Neuronal stem cell (in vitro differentiated cells): ENCODE results near the gene MRPS35.
"Not testable (repeated sequence)": the region's sequence is repeated elsewhere in the genome, so short reads cannot be mapped to it uniquely, and the experiment has no call there.

ENCODE experiments used
- DNase-seq: peaks from one replicate; pipeline ENCODE4 v3.0.0-alpha.2; 2013; ENCODE audit warnings: low spot score
- H2AFZ ChIP-seq: one replicate; pipeline ENCODE4 v1.6.1; 2013; ENCODE audit warnings: mild to moderate bottlenecking, low read length, inconsistent platforms
- H2AK5ac ChIP-seq: 2 replicates; pipeline ENCODE4 v1.6.1; 2013; ENCODE audit warnings: low read depth, mild to moderate bottlenecking, inconsistent platforms, low read length, moderate library complexity, mixed read lengths
- H2BK120ac ChIP-seq: 2 replicates; pipeline ENCODE4 v1.6.1; 2013; ENCODE audit warnings: low read depth, mild to moderate bottlenecking, inconsistent platforms, low read length, moderate library complexity, mixed read lengths
- H2BK12ac ChIP-seq: one replicate; pipeline ENCODE4 v1.6.1; 2013; ENCODE audit warnings: low read length, inconsistent platforms
- H2BK15ac ChIP-seq: 2 replicates; pipeline ENCODE4 v1.6.1; 2013; ENCODE audit warnings: mild to moderate bottlenecking, low read length, inconsistent platforms, mixed read lengths
- H2BK5ac ChIP-seq: one replicate; pipeline ENCODE4 v1.6.1; 2013; ENCODE audit warnings: inconsistent platforms, mild to moderate bottlenecking, low read length, moderate library complexity
- H3K14ac ChIP-seq: one replicate; pipeline ENCODE4 v1.6.1; 2013; ENCODE audit warnings: low read length, inconsistent platforms
- H3K18ac ChIP-seq: 2 replicates; pipeline ENCODE4 v1.6.1; 2013; ENCODE audit warnings: low read length, inconsistent platforms
- H3K23ac ChIP-seq: 2 replicates; pipeline ENCODE4 v1.6.1; 2013; ENCODE audit warnings: low read depth, mild to moderate bottlenecking, mixed read lengths, low read length, inconsistent platforms; ENCODE audit not compliant: poor library complexity
- H3K27ac ChIP-seq: replicated peaks from 3 replicates; pipeline ENCODE4 v1.5.1; 2013; ENCODE audit warnings: low read length, inconsistent platforms
- H3K27me3 ChIP-seq, 3 experiments: 2 replicates each; pipeline ENCODE4 v1.6.1; 2013; ENCODE audit warnings: low read length in 3 of 3, mild to moderate bottlenecking in 2 of 3, inconsistent platforms in 1 of 3, low read depth in 1 of 3, mixed read lengths in 1 of 3, moderate library complexity in 1 of 3; ENCODE audit not compliant: control insufficient read depth in 3 of 3, insufficient read depth in 3 of 3
- H3K36me3 ChIP-seq, 2 donors: replicated peaks in 1 of 2; 2 replicates each; pipeline ENCODE4 v1.6.1; 2013; ENCODE audit warnings: low read length in 2 of 2; ENCODE audit not compliant: control insufficient read depth in 2 of 2, insufficient read depth in 2 of 2
- H3K4ac ChIP-seq: 2 replicates; pipeline ENCODE4 v1.6.1; 2013; ENCODE audit warnings: inconsistent platforms, mild to moderate bottlenecking, low read length, moderate library complexity
- H3K4me1 ChIP-seq, 2 donors: 1 replicate in 1 of 2; 2 replicates in 1 of 2; pipeline ENCODE4 v1.6.1; 2013; ENCODE audit warnings: low read length in 2 of 2, low read depth in 1 of 2; ENCODE audit not compliant: control insufficient read depth in 2 of 2, insufficient read depth in 1 of 2
- H3K4me2 ChIP-seq: one replicate; pipeline ENCODE4 v1.6.1; 2013; ENCODE audit warnings: mild to moderate bottlenecking, low read length, inconsistent platforms; ENCODE audit not compliant: insufficient read depth, poor library complexity, severe bottlenecking
- H3K4me3 ChIP-seq, 2 donors: 2 replicates each; pipeline ENCODE4 v1.5.1; 2013; ENCODE audit warnings: low read length in 2 of 2, mild to moderate bottlenecking in 2 of 2, inconsistent platforms in 1 of 2, moderate library complexity in 1 of 2
- H3K79me1 ChIP-seq: one replicate; pipeline ENCODE4 v1.6.1; 2013; ENCODE audit warnings: low read depth, mild to moderate bottlenecking, inconsistent platforms, low read length, moderate library complexity
- H3K9ac ChIP-seq: one replicate; pipeline ENCODE4 v1.6.1; 2013; ENCODE audit warnings: mild to moderate bottlenecking, low read depth, low read length, inconsistent platforms; ENCODE audit not compliant: poor library complexity
- H3K9me3 ChIP-seq, 2 donors: replicated peaks in 1 of 2; 2 replicates each; pipeline versions ENCODE3 to v1.6.1; 2013; ENCODE audit warnings: low read length in 2 of 2, mild to moderate bottlenecking in 2 of 2, inconsistent platforms in 1 of 2, low read depth in 1 of 2, mixed read lengths in 1 of 2, moderate library complexity in 1 of 2; ENCODE audit not compliant: control insufficient read depth in 2 of 2, insufficient read depth in 1 of 2
- H4K8ac ChIP-seq: one replicate; pipeline ENCODE4 v1.6.1; 2013; ENCODE audit warnings: low read depth, mild to moderate bottlenecking, inconsistent platforms, low read length, moderate library complexity
- H4K91ac ChIP-seq: one replicate; pipeline ENCODE4 v1.6.1; 2013; ENCODE audit warnings: low read length, low read depth, mild to moderate bottlenecking, inconsistent platforms; ENCODE audit not compliant: poor library complexity
- WGBS, 2 donors: extraction: QIAGEN DNeasy Blood & Tissue Kit; methylation state at CpG; one replicate each; pipeline ENCODE4 v1.1.7; 2013; ENCODE audit warnings: missing lambda C conversion rate in 2 of 2, mixed read lengths in 1 of 2; ENCODE audit not compliant: insufficient read length in 2 of 2, insufficient replicate concordance in 1 of 2; ENCODE audit errors: extremely low coverage in 2 of 2; 5-methylcytosine and 5-hydroxymethylcytosine counted together

Gene MRPS35

DNA sequence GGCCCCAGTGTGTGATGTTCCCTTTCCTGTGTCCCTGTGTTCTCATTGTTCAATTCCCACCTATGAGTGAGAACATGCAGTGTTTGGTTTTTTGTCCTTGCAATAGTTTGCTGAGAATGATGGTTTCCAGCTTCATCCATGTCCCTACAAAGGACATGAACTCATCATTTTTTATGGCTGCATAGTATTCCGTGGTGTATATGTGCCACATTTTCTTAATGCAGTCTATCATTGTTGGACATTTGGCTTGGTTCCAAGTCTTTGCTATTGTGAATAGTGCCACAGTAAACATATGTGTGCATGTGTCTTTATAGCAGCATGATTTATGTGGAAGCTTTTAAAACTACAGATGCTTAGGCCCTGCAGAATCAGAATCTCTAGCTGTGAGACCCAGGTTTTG is 35.1 kb downstream of the MRPS35 start:
- H2AFZ ChIP-seq, H3K4me1 ChIP-seq, H3K27me3 ChIP-seq, H2BK12ac ChIP-seq, H3K9ac ChIP-seq, H2BK15ac ChIP-seq, H3K4me2 ChIP-seq, H3K79me1 ChIP-seq, H3K4me3 ChIP-seq, H3K4ac ChIP-seq, H4K8ac ChIP-seq, H3K23ac ChIP-seq, H3K14ac ChIP-seq, H3K9me3 ChIP-seq, H3K18ac ChIP-seq, H2BK5ac ChIP-seq, H2BK120ac ChIP-seq, H4K91ac ChIP-seq, H2AK5ac ChIP-seq, DNase-seq, H3K27ac ChIP-seq: not testable (repeated sequence)
- peaks cover 4 to 71% of the 10 kb centered on the region in 2 donors for H3K36me3 ChIP-seq
- WGBS, 2 donors, result no CpG with 5 or more reads among the region's 1 CpG

GRCh38 chr12:27747111-27747820 is 36.6 kb downstream of the MRPS35 start:
- Histone ChIP-seq H3K27ac (no peak overlapping the region), H3K36me3 (peaks cover 5 to 63% of the 10 kb centered on the region in 2 donors), H4K91ac (no peak overlapping the region)

DNA sequence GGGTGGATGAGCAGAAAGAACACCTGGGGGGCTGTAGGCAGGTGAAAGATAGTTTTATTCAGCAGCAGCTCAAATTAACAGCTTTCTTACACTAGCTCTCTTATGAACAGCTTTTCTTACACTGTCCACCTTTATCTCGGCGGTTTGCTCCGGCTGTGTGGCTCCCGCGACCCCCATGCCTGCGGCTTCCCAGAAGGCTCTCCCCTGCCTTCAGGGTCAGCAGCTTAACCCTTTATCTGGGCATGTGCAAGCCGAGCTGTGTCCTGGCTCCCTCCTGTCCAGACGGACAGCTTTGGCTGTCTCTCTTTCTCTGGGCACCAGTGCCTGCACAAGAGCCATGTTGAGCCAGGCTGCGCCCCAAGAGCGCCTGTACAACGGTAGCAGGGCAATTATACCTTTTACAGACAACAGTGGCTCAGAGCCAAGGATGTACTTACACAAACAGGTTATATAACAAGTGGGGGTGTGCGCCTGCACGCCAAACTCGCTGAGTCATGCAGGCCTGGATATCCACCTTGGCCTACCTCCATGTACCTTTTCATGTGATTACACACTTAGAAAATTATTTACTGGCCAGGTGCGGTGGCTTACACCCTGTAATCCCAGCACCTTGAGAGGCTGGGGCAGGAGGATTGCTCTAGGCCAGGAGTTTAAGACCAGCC is 40.9 kb downstream of the MRPS35 start:
- H3K14ac ChIP-seq, result no peak overlapping the region
- peaks cover 3 to 54% of the 10 kb centered on the region in 2 donors for H3K36me3 ChIP-seq
- H3K9ac ChIP-seq, result no peak overlapping the region
- no peak overlapping the region for H2BK5ac ChIP-seq
- peaks cover 0 to 3% of the 10 kb centered on the region in 2 donors for H3K9me3 ChIP-seq
- no peak overlapping the region for H4K91ac ChIP-seq
- H3K18ac ChIP-seq, result no peak overlapping the region
- H3K4me2 ChIP-seq, result no peak overlapping the region
- no peak overlapping the region for H3K4ac ChIP-seq
- no peak overlapping the region for H4K8ac ChIP-seq
- no peak overlapping the region for H2BK120ac ChIP-seq
- H2BK12ac ChIP-seq, result no peak overlapping the region
- no peak overlapping the region for H2BK15ac ChIP-seq
- no peak for DNase-seq
- no peak overlapping the region for H2AK5ac ChIP-seq
- H3K27ac ChIP-seq, result no peak overlapping the region
- no CpG with 5 or more reads among the region's 15 CpGs for WGBS, 2 donors
- peaks cover 0 to 2% of the 10 kb centered on the region in 2 donors for H3K4me1 ChIP-seq
- H3K4me3 ChIP-seq, result no peak overlapping the region
- no peak overlapping the region for H2AFZ ChIP-seq
- no peaks in the 10 kb centered on the region for H3K27me3 ChIP-seq
- H3K23ac ChIP-seq, result no peak overlapping the region
- no peaks in the 10 kb centered on the region for H3K79me1 ChIP-seq

More at GRCh38 chr12:27747111-27747820, 36.6 kb downstream of the MRPS35 start:
- Histone ChIP-seq H2AK5ac (no peak overlapping the region), H3K79me1 (no peaks in the 10 kb centered on the region), H2BK12ac (no peak overlapping the region), H2AFZ (no peak overlapping the region), H3K4me3 (no peak overlapping the region), H2BK15ac (no peak overlapping the region), H3K23ac (no peak overlapping the region), H3K27me3 (no peaks in the 10 kb centered on the region), H3K4ac (no peak overlapping the region), H4K8ac (no peak overlapping the region), H2BK5ac (no peak overlapping the region), H2BK120ac (no peak overlapping the region), H3K9ac (no peak overlapping the region), H3K4me1 (no peaks in the 10 kb centered on the region), H3K14ac (no peak overlapping the region), H3K18ac (no peak overlapping the region), H3K4me2 (no peak overlapping the region), H3K9me3 (peaks cover 0 to 3% of the 10 kb centered on the region in 2 donors)
- DNase-seq, result no peak
- WGBS, 2 donors, result no CpG with 5 or more reads among the region's 3 CpGs

DNA sequence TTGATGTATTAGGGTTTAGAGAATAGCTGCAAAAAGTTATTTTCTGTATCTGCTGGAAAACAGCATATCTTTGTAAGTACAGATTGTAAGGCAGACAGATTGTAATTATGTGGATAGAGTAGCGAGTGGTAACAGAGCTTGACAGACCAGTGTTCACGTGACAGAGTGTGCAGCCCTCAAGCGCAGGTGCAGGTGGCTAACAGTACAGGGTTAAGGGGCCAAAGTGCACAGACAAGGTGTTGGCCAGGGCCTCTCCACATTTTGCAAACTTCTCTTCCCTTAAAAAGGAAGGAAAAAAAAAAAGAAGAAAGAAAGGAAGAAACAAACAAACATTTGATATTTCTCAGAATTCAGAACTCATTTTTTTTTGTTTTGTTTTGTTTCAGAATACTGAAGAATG is 44.2 kb downstream of the MRPS35 start:
- Histone ChIP-seq H3K4me1 (peaks cover 0 to 2% of the 10 kb centered on the region in 2 donors), H3K18ac (no peak overlapping the region), H3K4ac (no peak overlapping the region), H3K27ac (no peak overlapping the region), H3K23ac (no peak overlapping the region), H3K14ac (no peak overlapping the region), H2BK5ac (no peak overlapping the region), H2BK120ac (no peak overlapping the region), H3K4me2 (no peak overlapping the region), H2BK15ac (no peak overlapping the region), H3K9ac (no peak overlapping the region), H3K36me3 (peaks cover 3 to 40% of the 10 kb centered on the region in 2 donors), H2BK12ac (no peak overlapping the region), H3K9me3 (peaks cover 0 to 3% of the 10 kb centered on the region in 2 donors), H3K79me1 (no peaks in the 10 kb centered on the region), H4K8ac (no peak overlapping the region), H2AK5ac (no peak overlapping the region), H3K4me3 (no peak overlapping the region), H3K27me3 (no peaks in the 10 kb centered on the region), H2AFZ (no peak overlapping the region), H4K91ac (no peak overlapping the region)
- DNase-seq, result no peak
- WGBS, 2 donors, result no CpG with 5 or more reads among the region's 3 CpGs
